Panc1 (cell line): ENCODE results near the gene C4BPB. TPM values are rescaled to one million over a fixed set of nuclear protein-coding genes. Genes with fewer than 3 reads are reported as not detected.

ENCODE experiments used
- ATAC-seq: fragments of 200-7000 bp; cut with Tn5 transposase; 2 replicates; pipeline ENCODE4 v1.9.1; 2020; ENCODE audit warnings: mild to moderate bottlenecking, moderate library complexity
- BruUV-seq: library from RNA; stranded (reverse); fragments of 400-500 nt; replicated peaks from 2 replicates; lab custom pipeline; 2021; lab: Mats Ljungman, UMichigan
- CTCF ChIA-PET: fragments of 300-600 bp; sonication (Branson Sonifier 250); formaldehyde crosslinking; loops from one replicate; lab custom pipeline; 2022; ENCODE audit warnings: antibody characterized with exemption; lab: Charles Lee
- POLR2A ChIA-PET: fragments of 300-600 bp; sonication (Branson Sonifier 250); formaldehyde crosslinking; loops from one replicate; lab custom pipeline; 2022; ENCODE audit warnings: antibody characterized with exemption; lab: Charles Lee
- DNase-seq: peaks from one replicate; pipeline ENCODE4 v3.0.0-alpha.2; 2010; ENCODE audit warnings: low read depth, low spot score
- H3K27ac ChIP-seq: 2 replicates; pipeline ENCODE4 v1.5.1; 2011; ENCODE audit warnings: mild to moderate bottlenecking, low read length, inconsistent platforms
- H3K27me3 ChIP-seq: fragments of 200-500 bp; sonication (Bioruptor generic); 2 replicates; pipeline ENCODE4 v1.6.0; 2014; ENCODE audit warnings: low read length, inconsistent platforms; ENCODE audit not compliant: control insufficient read depth, insufficient read depth
- H3K36me3 ChIP-seq: fragments of 200-500 bp; sonication (Bioruptor generic); 2 replicates; pipeline ENCODE4 v1.5.1; 2014; ENCODE audit warnings: inconsistent platforms, mild to moderate bottlenecking, low read length, moderate library complexity; ENCODE audit not compliant: control insufficient read depth, insufficient read depth
- H3K4me1 ChIP-seq: 2 replicates; pipeline ENCODE4 v1.5.1; 2011; ENCODE audit warnings: inconsistent platforms, mild to moderate bottlenecking, low read length, moderate library complexity; ENCODE audit not compliant: control insufficient read depth, insufficient read depth
- H3K4me3 ChIP-seq, 2 experiments: 2 replicates each; pipeline ENCODE4 v1.5.1; 2011 to 2012; ENCODE audit warnings: low read depth in 2 of 2, low read length in 2 of 2, mild to moderate bottlenecking in 2 of 2, inconsistent platforms in 1 of 2, moderate library complexity in 1 of 2
- H3K9me3 ChIP-seq: fragments of 200-500 bp; sonication (Bioruptor generic); 2 replicates; pipeline ENCODE4 v1.5.1; 2014; ENCODE audit warnings: low read depth, mild to moderate bottlenecking, inconsistent platforms, low read length, moderate library complexity; ENCODE audit not compliant: control insufficient read depth, insufficient read depth
- CTCF ChIP-seq: fragments of 450-650 bp; IDR thresholded peaks from 2 replicates; pipeline ENCODE4 v1.5.1; 2017; ENCODE audit warnings: mild to moderate bottlenecking
- POLR2AphosphoS5 ChIP-seq: IDR thresholded peaks from 2 replicates; pipeline ENCODE4 v1.6.1; 2012; ENCODE audit warnings: mild to moderate bottlenecking, low read depth, low read length, moderate library complexity
- REST ChIP-seq, 2 experiments: IDR thresholded peaks; 2 replicates each; pipeline ENCODE4 v1.6.1; 2011 to 2012; ENCODE audit warnings: low read depth in 2 of 2, control low read depth in 1 of 2, low read length in 1 of 2, mild to moderate bottlenecking in 1 of 2, moderate library complexity in 1 of 2; ENCODE audit not compliant: insufficient read depth in 1 of 2
- SIN3A ChIP-seq: IDR thresholded peaks from 2 replicates; pipeline ENCODE4 v1.6.1; 2012; ENCODE audit warnings: low read depth, mild to moderate bottlenecking, low read length, moderate library complexity, borderline replicate concordance; ENCODE audit not compliant: insufficient read depth
- TCF7L2 ChIP-seq: IDR thresholded peaks from 2 replicates; pipeline ENCODE4 v1.6.1; 2011; ENCODE audit warnings: mild to moderate bottlenecking, low read depth, low read length, inconsistent platforms
- in situ Hi-C: cut with HindIII; loops from 2 replicates; pipeline ENCODE4 v1.10.0; 2016; ENCODE audit warnings: low sequenced_read_pairs, low pct_unique_long_range_greater_than_20kb
- intact Hi-C: fragments of 100-400 bp; cut with micrococcal nuclease; formaldehyde crosslinking; loops from one replicate; pipeline ENCODE4 v1.10.0; 2022; ENCODE audit not compliant: unreplicated experiment
- total RNA-seq: library from RNA; stranded (reverse); gene quantifications from one replicate; pipeline ENCODE4 v1.2.1, GENCODE V29; 2021; ENCODE audit not compliant: unreplicated experiment

The C4BPB gene
- total RNA-seq, 1 experiment from 2014 or later: 0.62 TPM

GRCh38 chr1:207056673-207057072, 32.0 kb upstream of the C4BPB start:
- Histone ChIP-seq H3K27ac (no peak overlapping the region), H3K9me3 (no peaks in the 10 kb centered on the region), H3K36me3 (no peaks in the 10 kb centered on the region; the same call in 1 of the 2 replicates), H3K27me3 (no peaks in the 10 kb centered on the region), H3K4me3 (no peak overlapping the region), H3K4me1 (peaks cover 9% of the 10 kb centered on the region)
- POLR2A ChIA-PET: no interaction called here
- in situ Hi-C loops: no loop called here
- DNase-seq: no peak
- ATAC-seq: no peak
- CTCF ChIA-PET: no interaction called here
- TF ChIP-seq CTCF: no peak
- no TSS peak for BruUV-seq
- intact Hi-C loops: no loop called here

GRCh38 chr1:207058252-207058651, 30.4 kb upstream of the C4BPB start:
- POLR2A ChIA-PET: no interaction called here
- no peaks in the 10 kb centered on the region; the same call in none of the 2 replicates for H3K36me3 ChIP-seq

GRCh38 chr1:207058878-207059867, 29.5 kb upstream of the C4BPB start:
- Histone ChIP-seq H3K9me3 (no peaks in the 10 kb centered on the region), H3K27ac (no peak overlapping the region), H3K4me3 (no peak overlapping the region), H3K36me3 (no peaks in the 10 kb centered on the region; the same call in none of the 2 replicates), H3K4me1 (peaks cover 5% of the 10 kb centered on the region; the same call in 1 of the 2 replicates), H3K27me3 (no peaks in the 10 kb centered on the region)
- no peak for TF ChIP-seq REST (IDR thresholded peaks at IDR 0.05; ENCODE audit: insufficient read depth in 1 of 2, low read depth in 2 of 2, low read length in 1 of 2)
- TF ChIP-seq CTCF: no peak
- TF ChIP-seq SIN3A: no peak
- TF ChIP-seq POLR2AphosphoS5: no peak
- no peak for TF ChIP-seq TCF7L2
- POLR2A ChIA-PET: no interaction called here
- in situ Hi-C loops (no loop called here), intact Hi-C loops (no loop called here)
- no TSS peak for BruUV-seq
- DNase-seq (no peak), ATAC-seq (no peak)
- CTCF ChIA-PET: no interaction called here

More at GRCh38 chr1:207058252-207058651, 30.4 kb upstream of the C4BPB start:
- DNase-seq (no peak), ATAC-seq (no peak)
- H3K4me1 ChIP-seq: peaks cover 5% of the 10 kb centered on the region; the same call in 1 of the 2 replicates
- intact Hi-C loops: no loop called here
- no TSS peak for BruUV-seq
- TF ChIP-seq CTCF: no peak
- TF ChIP-seq TCF7L2: no peak
- no peak overlapping the region for H3K27ac ChIP-seq
- in situ Hi-C loops: no loop called here
- CTCF ChIA-PET: no interaction called here
- H3K9me3 ChIP-seq: no peaks in the 10 kb centered on the region
- no peaks in the 10 kb centered on the region for H3K27me3 ChIP-seq
- H3K4me3 ChIP-seq: no peak overlapping the region
